ENCODE measurements around the gene PIGT.

- TF ChIP-seq POLR2AphosphoS5 (IDR thresholded peaks at IDR 0.05) (no peak), POLR2A (IDR thresholded peaks at IDR 0.05) (no peak), CTCF (IDR thresholded peaks at IDR 0.05) (no peak), EP300 (IDR thresholded peaks at IDR 0.05) (no peak)
These were observed 45.3 kb upstream of the PIGT start for GRCh38 chr20:45370571-45371160.
